ENCODE results near the gene GSTA4.

DNA sequence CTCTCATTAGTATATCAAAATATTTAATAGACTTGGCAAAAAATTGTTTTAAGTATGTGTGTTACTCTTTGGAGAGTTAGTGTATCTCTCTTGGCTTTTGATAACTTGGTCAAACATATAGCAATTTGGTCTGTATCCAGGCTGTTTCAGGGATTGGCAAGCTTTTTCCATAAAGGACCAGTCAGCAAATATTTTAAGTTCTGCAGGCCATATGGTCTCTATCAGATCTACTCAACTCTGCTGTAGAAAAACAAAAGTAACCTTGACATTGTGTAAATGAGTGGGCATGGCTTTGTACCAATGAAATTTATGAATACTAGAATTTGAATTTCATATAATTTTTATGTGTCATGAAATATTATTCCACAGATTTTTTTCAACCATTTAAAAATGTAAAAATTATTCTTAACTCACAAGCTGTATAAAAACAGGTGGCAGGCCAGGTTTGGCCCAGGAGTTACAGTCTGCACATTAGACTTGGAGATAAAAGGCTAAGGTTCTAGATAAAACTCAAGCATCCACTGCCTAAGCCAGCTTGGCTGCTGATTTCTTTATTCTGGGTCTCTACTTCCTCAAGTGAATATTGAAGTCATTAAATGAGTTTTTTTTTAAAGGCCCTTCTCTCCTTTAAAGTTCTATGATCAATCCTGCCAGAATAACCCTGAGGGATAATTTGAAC, 13.7 kb downstream of the GSTA4 start:
- no peak for TF ChIP-seq POLR2A (IDR thresholded peaks at IDR 0.05; ENCODE audit: low read depth, low read length)
- TF ChIP-seq TAF1 (IDR thresholded peaks at IDR 0.05; ENCODE audit: low read depth, low read length), result no peak
- no peak for TF ChIP-seq SPI1 (IDR thresholded peaks at IDR 0.05; ENCODE audit: low read depth, low read length)
- TF ChIP-seq POLR2AphosphoS5 (IDR thresholded peaks at IDR 0.05; ENCODE audit: low read depth, low read length), result no peak
